Measurements from ENCODE around the gene OBSL1.

The OBSL1 gene

DNA sequence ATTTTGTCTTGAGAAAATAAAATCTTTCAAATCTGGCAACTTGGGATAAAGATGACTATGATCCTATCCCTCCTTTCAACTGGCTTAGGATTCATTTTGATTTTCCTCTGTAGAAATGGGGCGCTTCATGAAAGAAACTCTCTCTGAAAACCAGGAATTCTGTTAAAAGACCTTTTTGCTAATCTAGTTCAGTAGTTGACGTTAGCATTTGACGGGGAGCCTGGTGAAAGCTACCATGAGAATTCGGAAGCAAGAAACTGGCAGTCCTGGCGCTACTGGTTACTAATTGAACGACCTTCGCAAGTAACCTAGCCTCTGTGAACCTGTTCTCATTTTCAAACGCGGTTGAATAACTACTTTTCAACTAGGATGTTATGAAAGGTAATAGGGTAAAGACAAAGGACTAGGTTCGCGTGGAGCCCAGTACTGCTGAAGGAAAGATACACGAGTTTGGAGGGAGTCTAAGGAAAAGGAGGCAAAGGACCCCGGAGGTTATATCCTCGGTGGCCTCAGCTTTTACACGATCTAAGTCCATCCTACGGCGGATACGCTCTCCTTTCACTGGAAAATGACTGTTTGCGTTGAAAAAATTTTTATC lies 25.7 kb upstream of the OBSL1 start:
- DNase-seq (ENCODE audit: low read depth), result peak; percentile 33
- peak overlapping the region; percentile 91 for H3K4me3 ChIP-seq (ENCODE audit: low read depth, low read length)
- TF ChIP-seq CTCF (conservative IDR thresholded peaks at IDR 0.05; ENCODE audit: low read depth, low read length), result no peak

- TF ChIP-seq CTCF (conservative IDR thresholded peaks at IDR 0.05; ENCODE audit: low read depth, low read length), result peak; percentile 35
- no peak overlapping the region for H3K4me3 ChIP-seq (ENCODE audit: low read depth, low read length)
- peak; percentile 53 for DNase-seq (ENCODE audit: low read depth)
Observed at GRCh38 chr2:219595256-219595655, 23.9 kb upstream of the OBSL1 start.

GRCh38 chr2:219593154-219593553 lies 21.8 kb upstream of the OBSL1 start:
- TF ChIP-seq CTCF (conservative IDR thresholded peaks at IDR 0.05; ENCODE audit: low read depth, low read length), result no peak
- DNase-seq (ENCODE audit: low read depth), result no peak
- no peak overlapping the region for H3K4me3 ChIP-seq (ENCODE audit: low read depth, low read length)

DNA sequence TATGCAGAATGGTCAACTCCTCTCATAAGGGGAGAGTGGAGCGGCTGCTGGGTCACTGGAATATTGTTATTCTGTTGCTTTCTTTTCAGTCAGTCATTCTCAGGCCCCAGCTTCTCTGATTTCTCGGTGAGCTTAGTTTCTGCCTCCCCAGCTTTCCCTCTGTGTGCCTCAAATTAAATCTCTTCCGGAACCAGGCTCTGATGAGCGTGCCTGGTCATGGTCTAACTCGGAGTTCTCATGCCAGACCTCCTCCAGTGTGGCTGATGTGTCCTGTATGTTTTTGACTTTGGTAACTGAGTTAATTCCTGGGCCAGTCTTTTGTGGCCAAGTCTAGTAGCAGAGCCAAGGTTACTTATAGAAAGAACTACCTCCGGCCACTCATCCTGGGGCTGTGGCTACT lies 21.4 kb upstream of the OBSL1 start:
- TF ChIP-seq CTCF (conservative IDR thresholded peaks at IDR 0.05; ENCODE audit: low read depth, low read length), result no peak
- no peak overlapping the region for H3K4me3 ChIP-seq (ENCODE audit: low read depth, low read length)
- DNase-seq (ENCODE audit: low read depth), result peak; percentile 5

GRCh38 chr2:219591091-219591490 lies 19.8 kb upstream of the OBSL1 start:
- H3K4me3 ChIP-seq (ENCODE audit: low read depth, low read length), result no peak overlapping the region
- TF ChIP-seq CTCF (conservative IDR thresholded peaks at IDR 0.05; ENCODE audit: low read depth, low read length), result no peak
- no peak for DNase-seq (ENCODE audit: low read depth)

- no peak overlapping the region for H3K4me3 ChIP-seq (ENCODE audit: low read depth, low read length)
- no peak for DNase-seq (ENCODE audit: low read depth)
- TF ChIP-seq CTCF (conservative IDR thresholded peaks at IDR 0.05; ENCODE audit: low read depth, low read length), result no peak
Observed at GRCh38 chr2:219581346-219581745, 10.0 kb upstream of the OBSL1 start.

DNA sequence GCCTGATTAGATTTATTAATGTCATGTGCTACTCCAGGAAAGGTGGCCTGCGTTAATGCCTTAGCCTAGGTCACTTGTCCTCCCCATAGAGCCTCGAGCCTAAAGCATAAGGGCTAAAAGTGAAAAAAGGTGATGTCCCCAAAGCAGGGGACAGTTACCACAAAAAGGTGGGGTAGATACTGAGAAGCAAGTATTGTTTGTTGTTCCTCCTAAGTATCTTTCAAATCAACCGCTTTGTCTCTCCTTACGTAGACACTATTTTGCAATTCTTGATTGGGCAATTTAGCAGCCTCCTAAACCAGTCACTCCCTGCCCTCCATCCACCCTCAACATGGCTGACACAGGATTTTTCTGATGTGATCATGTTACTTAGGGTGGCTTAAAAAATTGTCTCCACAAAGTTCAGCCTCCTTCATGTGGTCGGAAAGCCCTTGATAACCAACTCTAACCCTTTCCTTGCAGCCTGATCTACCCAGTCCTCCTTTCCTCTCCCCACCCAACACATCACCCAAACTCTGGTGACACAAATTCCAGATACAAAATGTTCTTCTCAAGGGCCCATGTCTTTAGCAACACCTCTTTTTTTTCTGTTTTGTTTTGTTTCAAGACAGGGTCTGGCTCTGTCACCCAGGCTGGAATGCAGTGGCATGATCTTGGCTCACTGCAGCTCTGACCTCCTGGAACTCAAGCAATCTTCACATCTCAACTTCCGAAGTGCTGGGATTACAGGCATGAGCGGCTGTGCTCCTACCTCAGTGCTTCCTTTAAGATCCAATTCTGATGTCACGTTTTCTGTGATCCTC lies 7.7 kb upstream of the OBSL1 start:
- TF ChIP-seq CTCF (conservative IDR thresholded peaks at IDR 0.05; ENCODE audit: low read depth, low read length), result no peak

More for the DNA sequence above, 7.7 kb upstream of the OBSL1 start:
- peak; percentile 61 for DNase-seq (ENCODE audit: low read depth)
- no peak overlapping the region for H3K4me3 ChIP-seq (ENCODE audit: low read depth, low read length)

Data from choroid plexus epithelial cell (primary cell).